ENCODE data around the gene PRM2. TPM values are rescaled to one million over a fixed set of nuclear protein-coding genes. Genes with fewer than 3 reads are reported as not detected.

PRM2 gene
- total RNA-seq, 1 experiment from 2014 or later = not detected

GRCh38 chr16:11277607-11278337 lies 1.5 kb upstream of the PRM2 start:
- Histone ChIP-seq H3K27me3 (ENCODE audit: insufficient read depth, low read length) (no peaks in the 10 kb centered on the region), H3K56ac (ENCODE audit: insufficient read length, low read depth, low read length) (no peak overlapping the region), H3K18ac (ENCODE audit: insufficient read length, low read depth, low read length) (no peak overlapping the region), H3K23ac (ENCODE audit: insufficient read length, low read depth, low read length) (no peak overlapping the region), H3K79me1 (ENCODE audit: insufficient read depth, low read depth, low read length, poor library complexity, severe bottlenecking) (no peaks in the 10 kb centered on the region), H4K91ac (ENCODE audit: insufficient read length, low read depth, low read length) (no peak overlapping the region), H3K4ac (ENCODE audit: low read depth, low read length) (no peak overlapping the region), H3K4me2 (ENCODE audit: insufficient read depth, insufficient read length, low read length) (no peak overlapping the region), H3K14ac (ENCODE audit: insufficient read depth, low read length) (no peak overlapping the region), H3K9ac (ENCODE audit: extremely low read depth, insufficient read length, low read length) (no peak overlapping the region), H4K5ac (ENCODE audit: insufficient read length, low read depth, low read length) (no peak overlapping the region), H3T11ph (ENCODE audit: low read length) (no peak overlapping the region), H2BK120ac (ENCODE audit: low read depth, low read length, poor library complexity, severe bottlenecking) (no peak overlapping the region), H3K4me1 (ENCODE audit: insufficient read depth, low read length) (no peaks in the 10 kb centered on the region; the same call in 1 of the 2 replicates), H4K8ac (replicated peaks; ENCODE audit: insufficient read length, low read depth, low read length) (no peak overlapping the region), H2BK5ac (ENCODE audit: insufficient read length, low read length) (no peak overlapping the region), H3K23me2 (ENCODE audit: insufficient read length, low read depth, low read length, poor library complexity, severe bottlenecking) (no peaks in the 10 kb centered on the region), H2BK20ac (ENCODE audit: low read depth, low read length, poor library complexity, severe bottlenecking) (no peak overlapping the region), H4K20me1 (ENCODE audit: control insufficient read depth, insufficient read depth, insufficient read length) (no peaks in the 10 kb centered on the region), H3K9me3 (ENCODE audit: control insufficient read depth, low read depth, low read length) (no peaks in the 10 kb centered on the region), H3K27ac (ENCODE audit: insufficient read length, low read depth, low read length) (no peak overlapping the region), H2BK15ac (ENCODE audit: low read depth, low read length) (no peak overlapping the region), H2AFZ (ENCODE audit: low read length) (no peak overlapping the region), H2AK5ac (ENCODE audit: insufficient read length, low read length) (no peak overlapping the region), H2BK12ac (ENCODE audit: insufficient read length, low read depth, low read length) (no peak overlapping the region), H3K79me2 (ENCODE audit: insufficient read depth, low read length) (no peaks in the 10 kb centered on the region)
- H3K27ac Mint-ChIP-seq = no peak overlapping the region
- no peak for DNase-seq
- WGBS (ENCODE audit: extremely low coverage, insufficient read length, low lambda C conversion rate) = no CpG with 5 or more reads among the region's 12 CpGs
- peaks cover 9 to 16% of the 10 kb centered on the region in 2 experiments for H3K4me1 Mint-ChIP-seq
- H3K4me3 Mint-ChIP-seq = no peak overlapping the region
- H3K9me3 Mint-ChIP-seq = peaks cover 0 to 7% of the 10 kb centered on the region in 2 experiments; a peak in 2 of 5 replicates
- no peaks in the 10 kb centered on the region; the same call in 1 of the 2 replicates for H3K27me3 Mint-ChIP-seq (ENCODE audit: low read depth)
- no peak for TF ChIP-seq CTCF (conservative IDR thresholded peaks at IDR 0.05)
- no peaks in the 10 kb centered on the region for H3K36me3 Mint-ChIP-seq (ENCODE audit: insufficient read depth in 1 of 3, low read depth in 3 of 3)

All from H9 (cell line).